Retina (tissue), 1 donor: Measurements from ENCODE around the gene FTSJ1.
A peak's percentile ranks its signal among the peaks of the same experiment; 100 is the strongest.

Source experiments
- DNase-seq: peaks from one replicate; pipeline ENCODE4 v3.0.0-alpha.2; 2016

FTSJ1 gene

DNA sequence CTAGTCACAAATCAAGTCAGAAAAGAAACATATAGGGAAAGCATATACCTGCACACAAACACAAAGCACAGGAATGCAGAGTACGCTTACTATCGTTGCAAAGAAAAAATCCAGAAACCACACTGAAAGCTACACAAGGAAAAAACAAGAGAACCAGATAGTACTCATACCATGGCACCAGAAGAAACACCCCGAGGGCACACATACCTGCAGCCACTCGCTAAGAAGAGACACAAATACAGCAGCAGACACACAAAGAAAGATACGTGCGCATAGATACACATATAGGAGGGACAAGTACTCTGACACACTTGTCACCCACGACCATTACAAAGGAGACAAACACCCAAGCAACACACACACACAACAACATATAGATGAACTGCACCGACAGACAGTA is 4.5 kb upstream of the FTSJ1 start:
- no peak for DNase-seq

- no peak for DNase-seq
These were observed 3.8 kb upstream of the FTSJ1 start for GRCh38 chrX:48472225-48472624.

DNA sequence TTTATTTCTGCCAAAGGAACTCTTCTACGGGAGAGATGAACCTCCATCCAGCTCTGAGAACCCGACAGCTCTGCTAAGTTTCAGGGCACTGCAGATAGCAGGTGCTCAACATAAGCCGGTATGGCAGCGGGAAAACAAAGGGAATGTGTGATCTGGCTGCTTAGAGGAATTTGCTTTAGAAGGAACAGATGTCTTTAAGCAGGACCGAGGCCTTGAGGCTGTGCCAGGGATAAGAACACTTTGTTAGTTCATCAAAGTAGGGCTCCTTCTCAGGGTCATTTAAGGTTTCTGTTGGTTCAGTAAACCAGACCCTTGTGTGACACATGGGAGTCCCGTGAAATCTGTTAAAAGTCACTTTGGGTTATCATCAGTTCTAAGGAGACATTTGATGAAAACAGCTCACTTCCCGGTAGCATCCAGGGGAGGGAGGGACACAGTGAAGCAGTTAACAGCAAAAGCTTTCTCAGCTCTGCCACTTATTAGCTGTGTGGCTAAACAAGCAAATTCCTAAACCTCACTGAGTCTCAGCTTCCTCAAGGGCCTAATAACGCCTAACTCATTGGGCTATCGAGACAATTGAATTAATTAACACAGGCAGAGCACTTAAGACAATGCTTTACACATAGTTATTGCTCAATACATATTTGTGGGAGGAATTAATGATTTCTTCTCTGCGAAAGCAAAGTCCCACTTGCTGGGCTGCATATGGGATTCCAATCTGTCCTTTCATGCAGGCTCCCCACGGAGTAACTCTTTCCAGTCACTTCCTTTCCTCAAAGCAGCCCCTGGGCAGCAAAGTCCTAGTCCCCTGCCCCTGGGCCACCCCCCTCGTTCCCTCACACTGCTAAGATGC is 2.9 kb upstream of the FTSJ1 start:
- DNase-seq = no peak

DNA sequence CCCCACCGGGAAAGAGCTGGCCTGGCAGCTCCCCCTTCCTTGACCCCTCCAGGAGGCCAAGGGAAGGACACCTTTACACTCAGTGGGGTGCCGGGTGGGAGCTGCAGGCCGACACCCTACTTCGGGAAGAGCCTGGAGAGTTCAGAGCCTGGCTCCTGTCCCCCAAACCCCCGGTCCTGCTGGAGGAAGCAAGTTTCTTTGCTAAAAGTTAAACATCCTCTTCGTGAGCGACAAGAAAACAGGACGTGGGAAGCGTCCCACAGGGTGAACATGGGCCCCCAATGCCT is 2.4 kb upstream of the FTSJ1 start:
- no peak for DNase-seq

DNA sequence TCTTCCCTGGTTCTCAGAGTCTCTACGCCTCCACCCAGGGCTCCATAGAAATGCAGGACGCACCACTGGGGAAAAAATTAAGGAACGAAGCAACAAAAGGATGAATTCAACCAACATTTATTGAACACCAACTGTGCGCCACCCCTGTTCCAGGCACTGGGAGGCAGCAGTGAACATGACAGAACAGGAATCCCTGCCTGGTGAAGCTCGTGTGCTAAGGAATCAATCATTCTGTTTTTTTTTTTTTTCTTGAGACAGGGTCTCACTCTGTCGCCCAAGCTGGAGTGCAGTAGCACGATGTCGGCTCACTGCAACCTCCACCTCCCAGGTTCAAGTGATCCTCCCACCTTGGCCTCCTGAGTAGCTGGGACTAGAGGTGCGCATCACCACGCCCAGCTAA is 1.9 kb upstream of the FTSJ1 start:
- DNase-seq = no peak

- no peak for DNase-seq
These were observed 1.4 kb upstream of the FTSJ1 start for GRCh38 chrX:48474581-48474980.

GRCh38 chrX:48475296-48475695 is 703 bp upstream of the FTSJ1 start:
- no peak for DNase-seq

DNA sequence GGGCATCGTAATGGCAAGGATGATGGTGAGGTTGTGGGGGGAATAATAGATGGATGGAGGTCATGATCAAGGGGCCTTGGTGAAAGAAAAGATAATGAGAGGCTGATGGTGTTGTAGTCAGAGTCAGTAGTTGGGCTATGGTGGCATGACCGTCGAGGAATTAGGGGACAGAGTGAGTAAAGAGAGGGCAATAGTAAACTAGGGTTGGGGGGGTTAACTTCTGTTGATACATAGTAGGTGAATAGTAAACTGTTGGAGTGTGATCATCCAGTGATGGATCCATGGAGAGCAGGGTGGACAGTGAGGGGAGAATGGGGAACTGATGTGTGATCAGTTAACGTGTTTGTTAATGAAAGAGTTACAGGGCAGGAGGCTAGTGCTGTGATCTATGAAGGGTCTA is 920 bp downstream of the FTSJ1 start:
- no peak for DNase-seq

GRCh38 chrX:48477960-48478755 is 2.2 kb downstream of the FTSJ1 start:
- DNase-seq = no peak

GRCh38 chrX:48478806-48479205 is 2.8 kb downstream of the FTSJ1 start:
- DNase-seq = no peak

DNA sequence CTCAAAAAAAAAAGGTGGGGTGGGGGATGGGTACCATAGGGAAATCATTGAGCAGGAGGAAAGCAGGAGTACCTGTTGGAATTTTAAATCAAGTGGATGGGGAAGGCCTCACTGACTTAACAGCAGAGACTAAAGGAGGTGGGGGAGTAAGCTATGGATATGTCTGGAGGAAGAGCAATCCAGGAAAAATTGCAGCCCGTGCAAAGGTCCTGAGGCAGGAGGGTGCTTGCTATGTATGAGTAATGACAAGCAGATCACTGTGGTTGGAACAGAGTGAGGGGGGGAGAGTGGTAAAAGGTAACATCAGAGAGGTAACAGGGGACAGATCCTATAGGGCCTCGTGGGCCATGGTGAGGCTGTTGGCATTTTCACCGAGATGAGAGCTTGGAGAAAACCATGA is 4.1 kb downstream of the FTSJ1 start:
- no peak for DNase-seq

DNA sequence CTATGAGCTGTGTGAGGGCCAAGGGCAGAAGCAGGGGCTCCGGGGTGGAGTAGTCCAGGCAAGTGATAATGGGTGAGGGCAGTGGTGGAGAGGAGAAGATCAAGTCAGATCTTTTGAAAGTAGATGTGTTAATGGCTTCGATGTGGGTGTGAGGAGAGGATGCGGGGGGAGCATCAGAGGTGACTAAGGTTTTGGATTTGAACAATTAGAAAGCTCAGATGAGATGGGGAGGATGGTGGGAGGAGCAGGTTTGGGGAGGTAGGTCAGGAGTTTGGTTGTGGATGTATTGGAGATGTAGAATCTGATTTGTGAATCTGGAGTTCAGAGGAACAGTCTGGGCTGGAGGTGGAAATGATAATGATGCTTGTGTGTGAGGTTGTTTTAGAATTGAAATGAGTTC is 4.6 kb downstream of the FTSJ1 start:
- no peak for DNase-seq

DNA sequence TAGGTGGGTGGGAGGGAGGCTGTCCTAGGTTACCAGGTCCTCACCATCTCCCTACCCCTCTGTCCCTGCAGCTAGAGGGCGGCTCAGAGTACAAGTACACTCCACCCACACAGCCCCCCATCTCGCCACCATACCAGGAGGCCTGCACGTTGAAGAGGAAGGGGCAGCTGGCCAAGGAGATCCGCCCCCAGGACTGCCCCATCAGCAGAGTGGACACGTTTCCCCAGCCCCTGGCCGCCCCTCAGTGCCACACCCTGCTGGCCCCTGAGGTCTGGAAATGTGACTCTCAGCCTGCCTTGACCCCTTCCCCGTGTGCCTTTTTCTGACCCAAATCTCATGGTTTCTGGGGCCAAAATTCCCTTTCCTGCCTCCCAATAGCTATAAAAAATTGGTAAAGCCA is 6.5 kb downstream of the FTSJ1 start:
- no peak for DNase-seq

GRCh38 chrX:48487362-48487798 is 11.4 kb downstream of the FTSJ1 start:
- DNase-seq = no peak

GRCh38 chrX:48488034-48488433 is 12.0 kb downstream of the FTSJ1 start:
- no peak for DNase-seq

- no peak for DNase-seq
These were observed 13.3 kb downstream of the FTSJ1 start for GRCh38 chrX:48489296-48489695.

DNA sequence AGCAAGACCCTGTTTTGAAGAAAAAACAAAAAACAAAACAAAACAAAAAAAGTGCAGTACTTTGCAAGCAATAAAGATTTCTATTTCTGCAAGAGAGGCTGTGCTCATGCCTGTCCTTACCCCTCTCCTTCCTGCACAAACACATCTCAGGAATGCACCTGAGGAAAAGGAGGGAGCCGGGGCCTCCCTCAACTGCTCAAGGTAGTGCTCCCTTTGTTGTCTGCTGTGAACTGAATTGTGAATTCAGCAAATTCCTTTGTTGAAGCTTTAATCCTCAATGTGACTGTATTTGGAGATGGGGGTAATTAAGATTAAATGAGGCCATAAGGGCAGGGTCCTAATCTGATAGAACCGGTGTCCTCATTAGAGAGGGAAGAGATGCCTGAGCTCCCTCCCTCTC is 13.9 kb downstream of the FTSJ1 start:
- no peak for DNase-seq

- no peak for DNase-seq
These were observed 14.7 kb downstream of the FTSJ1 start for GRCh38 chrX:48490661-48491060.

DNA sequence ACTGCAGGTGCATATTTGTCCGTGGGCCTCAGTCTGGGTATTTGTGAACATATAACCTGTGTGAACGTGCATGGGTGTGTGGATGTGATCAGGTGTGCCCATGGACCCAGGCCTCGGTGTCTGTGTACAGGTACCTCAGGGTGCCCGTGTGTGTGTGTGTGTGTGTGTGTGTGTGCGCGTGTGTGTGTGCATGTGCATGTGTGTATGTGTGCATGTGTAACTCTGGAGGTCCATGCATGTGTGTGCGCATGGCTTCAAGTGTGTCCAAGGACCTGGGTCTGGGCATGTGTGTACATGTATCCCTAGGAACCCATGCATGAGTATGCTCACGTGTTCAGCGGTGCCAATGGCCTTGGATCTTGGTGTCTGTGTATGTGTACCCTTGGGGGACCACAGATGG is 15.8 kb downstream of the FTSJ1 start:
- no peak for DNase-seq

- no peak for DNase-seq
These were observed 16.4 kb downstream of the FTSJ1 start for GRCh38 chrX:48492293-48492910.

GRCh38 chrX:48493890-48494364 is 17.9 kb downstream of the FTSJ1 start:
- DNase-seq = peak; percentile 53

DNA sequence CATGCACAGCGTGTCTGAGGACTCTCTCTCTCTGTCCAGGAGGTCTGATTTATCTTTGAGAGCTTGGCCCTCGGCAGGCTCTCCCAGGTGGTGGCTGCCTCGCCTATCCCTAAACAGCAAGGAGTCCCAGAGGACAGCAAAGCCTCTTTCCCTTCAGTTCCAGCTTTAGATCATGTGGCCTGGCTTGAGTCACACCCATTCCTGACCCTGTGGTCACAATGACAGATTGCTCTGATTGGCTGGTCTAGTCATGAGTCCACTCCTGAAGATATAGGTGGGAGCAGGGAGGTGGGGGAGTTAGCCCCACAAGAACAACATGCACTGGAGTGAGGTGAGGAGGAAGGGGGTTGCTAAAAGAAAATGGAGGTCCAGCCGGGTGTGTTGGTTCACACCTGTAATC is 20.7 kb downstream of the FTSJ1 start:
- no peak for DNase-seq

GRCh38 chrX:48497871-48498270 is 21.9 kb downstream of the FTSJ1 start:
- no peak for DNase-seq

DNA sequence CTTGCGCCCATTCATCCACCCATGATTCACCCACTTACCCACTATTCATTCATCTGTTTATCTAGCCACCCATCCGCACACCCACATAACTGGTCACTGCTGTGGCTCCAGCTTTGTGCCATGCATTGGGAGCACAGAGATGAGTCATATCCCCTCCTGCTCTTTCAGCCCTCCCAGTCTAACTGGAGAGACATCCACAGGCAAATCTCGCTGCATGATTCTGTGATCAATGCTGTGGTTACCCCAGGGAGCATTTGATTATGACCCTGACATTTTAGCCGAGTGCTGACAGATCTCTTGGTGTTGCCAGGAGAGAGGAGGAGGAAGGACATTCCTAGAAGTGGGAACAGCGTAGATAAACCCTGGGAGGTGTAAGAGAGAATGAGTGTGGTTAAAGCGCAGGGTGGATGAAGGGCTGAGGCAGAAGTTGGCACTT is 22.4 kb downstream of the FTSJ1 start:
- no peak for DNase-seq
